IMR-90 (cell line): Measurements from ENCODE around the gene FYCO1. TPM values are rescaled to one million over a fixed set of nuclear protein-coding genes. Genes with fewer than 3 reads are reported as not detected.

ENCODE experiments used
- ATAC-seq: fragments of 200-7000 bp; cut with Tn5 transposase; 2 replicates; pipeline ENCODE4 v1.9.1; 2020; ENCODE audit warnings: low read depth, mild to moderate bottlenecking, moderate library complexity
- BruUV-seq: library from RNA; stranded (reverse); fragments of 400-500 nt; replicated peaks from 2 replicates; lab custom pipeline; 2021; lab: Mats Ljungman, UMichigan
- CTCF ChIA-PET: fragments of 300-600 bp; formaldehyde crosslinking; extraction: SDS; loops from one replicate; lab custom pipeline; 2021; ENCODE audit warnings: antibody characterized with exemption; lab: Yijun Ruan, JAX
- POLR2A ChIA-PET: fragments of 300-600 bp; sonication (Branson Sonifier 250); formaldehyde crosslinking; loops from one replicate; lab custom pipeline; 2022; ENCODE audit warnings: antibody characterized with exemption; ENCODE audit not compliant: unreplicated experiment; lab: Charles Lee
- DNase-seq: peaks from one replicate; pipeline ENCODE4 v3.0.0; 2013
- H2AFZ ChIP-seq: replicated peaks from 2 replicates; pipeline ENCODE3; 2013; ENCODE audit warnings: low read length, mild to moderate bottlenecking; ENCODE audit not compliant: poor library complexity
- H2AK5ac ChIP-seq: 2 replicates; pipeline ENCODE4 v1.6.1; 2013; ENCODE audit warnings: low read depth, low read length, inconsistent platforms
- H2AK9ac ChIP-seq: replicated peaks from 2 replicates; pipeline ENCODE3; 2013; ENCODE audit warnings: mild to moderate bottlenecking, low read depth, low read length, moderate library complexity; ENCODE audit not compliant: poor library complexity
- H2BK120ac ChIP-seq: 2 replicates; pipeline ENCODE4 v1.6.1; 2013; ENCODE audit warnings: low read depth, low read length, inconsistent platforms
- H2BK15ac ChIP-seq: 3 replicates; pipeline ENCODE4 v1.6.1; 2013; ENCODE audit warnings: low read depth, low read length, inconsistent platforms
- H2BK20ac ChIP-seq: 2 replicates; pipeline ENCODE4 v1.6.1; 2013; ENCODE audit warnings: low read depth, mild to moderate bottlenecking, inconsistent platforms, low read length, moderate library complexity
- H2BK5ac ChIP-seq: 2 replicates; pipeline ENCODE4 v1.6.1; 2013; ENCODE audit warnings: mild to moderate bottlenecking, low read depth, low read length, inconsistent platforms; ENCODE audit not compliant: poor library complexity, severe bottlenecking
- H3K14ac ChIP-seq: replicated peaks from 2 replicates; pipeline ENCODE4 v1.6.1; 2013; ENCODE audit warnings: low read depth, low read length, inconsistent platforms
- H3K18ac ChIP-seq: 2 replicates; pipeline ENCODE4 v1.6.1; 2013; ENCODE audit warnings: low read depth, low read length, control low read depth
- H3K23ac ChIP-seq: 2 replicates; pipeline ENCODE4 v1.6.1; 2013; ENCODE audit warnings: low read depth, low read length, inconsistent platforms
- H3K27ac ChIP-seq: 2 replicates; pipeline ENCODE4 v1.5.1; 2013; ENCODE audit warnings: mild to moderate bottlenecking, control low read depth, low read length; ENCODE audit not compliant: insufficient read depth
- H3K27me3 ChIP-seq: 2 replicates; pipeline ENCODE4 v1.6.1; 2013; ENCODE audit warnings: low read length; ENCODE audit not compliant: control insufficient read depth, insufficient read depth
- H3K36me3 ChIP-seq: 2 replicates; pipeline ENCODE4 v1.6.1; 2013; ENCODE audit warnings: low read length, mixed read lengths; ENCODE audit not compliant: control insufficient read depth, insufficient read depth
- H3K4ac ChIP-seq: 2 replicates; pipeline ENCODE4 v1.6.1; 2013; ENCODE audit warnings: low read depth, low read length, inconsistent platforms
- H3K4me1 ChIP-seq: 2 replicates; pipeline ENCODE4 v1.6.1; 2013; ENCODE audit warnings: low read length, mixed read lengths; ENCODE audit not compliant: control insufficient read depth, insufficient read depth
- H3K4me2 ChIP-seq: 2 replicates; pipeline ENCODE4 v1.6.1; 2013; ENCODE audit warnings: low read depth, mild to moderate bottlenecking, control low read depth, low read length, moderate library complexity
- H3K4me3 ChIP-seq: 2 replicates; pipeline ENCODE4 v1.5.1; 2013; ENCODE audit warnings: low read depth, mild to moderate bottlenecking, control low read depth, low read length, moderate library complexity; ENCODE audit not compliant: insufficient read depth
- H3K56ac ChIP-seq: 2 replicates; pipeline ENCODE4 v1.6.1; 2013; ENCODE audit warnings: low read length, inconsistent platforms; ENCODE audit not compliant: insufficient read depth; ENCODE audit errors: extremely low read depth
- H3K79me1 ChIP-seq, 2 experiments: 2 replicates each; pipeline ENCODE4 v1.6.1; 2013; ENCODE audit warnings: low read length in 2 of 2, inconsistent platforms in 1 of 2, low read depth in 1 of 2
- H3K9ac ChIP-seq: 2 replicates; pipeline ENCODE4 v1.6.1; 2013; ENCODE audit warnings: low read depth, low read length, control low read depth
- H3K9me1 ChIP-seq: 2 replicates; pipeline ENCODE4 v1.6.1; 2013; ENCODE audit warnings: low read length, inconsistent platforms; ENCODE audit not compliant: insufficient read depth
- H3K9me3 ChIP-seq: 2 replicates; pipeline ENCODE4 v1.6.1; 2013; ENCODE audit warnings: low read length; ENCODE audit not compliant: control insufficient read depth, insufficient read depth
- H4K20me1 ChIP-seq: 2 replicates; pipeline ENCODE4 v1.6.1; 2013; ENCODE audit warnings: low read length, inconsistent platforms; ENCODE audit not compliant: insufficient read depth
- H4K5ac ChIP-seq: 2 replicates; pipeline ENCODE4 v1.6.1; 2013; ENCODE audit warnings: mild to moderate bottlenecking, low read depth, low read length, control low read depth
- H4K8ac ChIP-seq, 2 experiments: 2 replicates each; pipeline ENCODE4 v1.6.1; 2013; ENCODE audit warnings: low read depth in 2 of 2, low read length in 2 of 2, control low read depth in 1 of 2, inconsistent platforms in 1 of 2
- H4K91ac ChIP-seq: 2 replicates; pipeline ENCODE4 v1.6.1; 2013; ENCODE audit warnings: low read depth, low read length, inconsistent platforms; ENCODE audit not compliant: insufficient read depth
- BHLHE40 ChIP-seq: fragments of 150-350 bp; IDR thresholded peaks from 2 replicates; pipeline ENCODE4 v1.6.1; 2016; ENCODE audit warnings: mild to moderate bottlenecking, low read depth, low read length
- CHD1 ChIP-seq: IDR thresholded peaks from 2 replicates; pipeline ENCODE4 v1.6.1; 2012; ENCODE audit warnings: low read depth, low read length, improper control_type of control experiment
- MAZ ChIP-seq: IDR thresholded peaks from 2 replicates; pipeline ENCODE4 v1.6.1; 2012; ENCODE audit warnings: low read depth, mild to moderate bottlenecking, low read length, improper control_type of control experiment, moderate library complexity, borderline replicate concordance
- POLR2A ChIP-seq: IDR thresholded peaks from 2 replicates; pipeline ENCODE4 v1.6.1; 2012; ENCODE audit warnings: mild to moderate bottlenecking, low read depth, low read length
- RFX5 ChIP-seq: IDR thresholded peaks from 2 replicates; pipeline ENCODE4 v1.8.0; 2012; ENCODE audit warnings: low read depth, mild to moderate bottlenecking, low read length, moderate library complexity
- WGBS, 2 experiments: methylation state at CpG; one replicate each; pipeline versions ENCODE4 v1.1.5 to v1.1.7; 2013; ENCODE audit warnings: missing lambda C conversion rate in 2 of 2; ENCODE audit not compliant: insufficient read length in 1 of 2; ENCODE audit errors: extremely low coverage in 2 of 2; 5-methylcytosine and 5-hydroxymethylcytosine counted together
- dilution Hi-C: fragments of 300-500 bp; cut with HindIII; formaldehyde crosslinking; loops from one replicate; pipeline ENCODE4 v1.14.3; 2018; ENCODE audit warnings: low sequenced_read_pairs; ENCODE audit not compliant: unreplicated experiment
- in situ Hi-C: fragments of 300-500 bp; cut with MboI; formaldehyde crosslinking; loops from 3 replicates; pipeline ENCODE4 v1.14.3; 2019; ENCODE audit warnings: low sequenced_read_pairs, inconsistent platforms, mixed read lengths
- intact Hi-C: fragments of 100-400 bp; cut with micrococcal nuclease; formaldehyde crosslinking; loops from 2 replicates; pipeline ENCODE4 v1.10.0; 2022
- polyA plus RNA-seq, 3 experiments: library from polyadenylated mRNA; depleted of rRNA; stranded (reverse); fragments of >200 nt; gene quantifications; 2 replicates each; pipeline ENCODE4 v1.2.3, GENCODE V29; 2012; ENCODE audit warnings: low replicate concordance in 1 of 3
- total RNA-seq: library from RNA; depleted of rRNA; stranded (reverse); fragments of >200 nt; gene quantifications from 2 replicates; pipeline ENCODE4 v1.2.3, GENCODE V29; 2012
- TF ChIP-seq, protein P1 (sequence below): fragments of 150-350 bp; IDR thresholded peaks from 2 replicates; pipeline ENCODE4 v1.6.1; 2017; ENCODE audit warnings: mild to moderate bottlenecking, antibody characterized with exemption, low read length, low read depth
- TF ChIP-seq, protein P2 (sequence below): conservative IDR thresholded peaks from 2 replicates; pipeline ENCODE4 v1.5.1; 2012; ENCODE audit warnings: mild to moderate bottlenecking, low read depth, low read length, improper control_type of control experiment

FYCO1 gene
- total and polyA plus RNA-seq, 2 of the 4 experiments (the other 2 are of a cell fraction), result 13.7 to 20.1 TPM

DNA sequence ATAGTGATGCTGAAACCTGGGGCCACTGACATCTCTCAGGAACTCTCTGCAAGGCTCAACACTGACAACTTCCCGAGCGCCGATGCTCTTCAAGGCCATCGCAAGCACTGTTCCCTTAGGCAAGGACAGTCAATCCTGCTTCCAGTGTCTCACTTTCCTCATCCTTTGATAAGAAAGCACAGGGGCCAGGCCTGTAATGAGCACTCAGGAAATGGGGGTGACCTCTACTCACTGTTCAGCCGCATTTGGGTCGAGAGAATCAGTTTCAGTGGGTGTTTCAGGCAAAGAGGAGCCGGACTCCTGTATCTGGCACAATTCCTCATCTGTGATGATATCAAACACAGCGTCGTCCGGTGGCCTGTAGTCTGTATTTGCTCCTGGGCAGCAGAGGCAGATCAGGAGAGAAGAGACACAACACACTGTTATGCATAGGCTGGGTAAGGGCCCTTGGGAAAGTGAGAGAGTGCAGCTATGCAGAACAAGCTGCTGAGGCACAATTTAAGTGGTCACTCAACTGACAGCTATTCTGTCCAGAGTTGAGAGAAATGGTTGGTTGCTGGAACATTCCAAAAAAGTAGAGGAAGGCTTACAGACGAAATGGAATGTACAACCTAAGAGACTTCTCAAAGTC is 40.5 kb downstream of the FYCO1 start:
- Histone ChIP-seq H3K18ac (no peak overlapping the region), H4K20me1 (no peaks in the 10 kb centered on the region), H3K79me1 (no peaks in the 10 kb centered on the region), H3K36me3 (peaks cover 74% of the 10 kb centered on the region), H3K27ac (no peak overlapping the region), H2AK9ac (no peak overlapping the region), H4K8ac (no peak overlapping the region), H2BK15ac (no peak overlapping the region), H3K27me3 (no peaks in the 10 kb centered on the region), H3K56ac (no peak overlapping the region), H2BK20ac (no peak overlapping the region), H3K4me3 (no peak overlapping the region), H4K5ac (no peak overlapping the region), H2AK5ac (no peak overlapping the region), H3K4me2 (no peak overlapping the region), H2BK120ac (no peak overlapping the region), H3K9ac (no peak overlapping the region), H3K9me1 (peaks cover 9% of the 10 kb centered on the region), H3K4me1 (peaks cover 4% of the 10 kb centered on the region; the same call in 1 of the 2 replicates), H3K9me3 (no peaks in the 10 kb centered on the region), H3K4ac (no peak overlapping the region), H2AFZ (no peak overlapping the region), H3K23ac (no peak overlapping the region), H3K14ac (no peak overlapping the region), H4K91ac (no peak overlapping the region), H2BK5ac (no peak overlapping the region)
- DNase-seq (no peak), ATAC-seq (no peak)
- in situ Hi-C loops, result no loop called here
- WGBS, 2 experiments, result 100% methylated on average over 3 of the region's 11 CpGs; no CpG with 5 or more reads in 1 of the 2 experiments
- ChIA-PET CTCF (interaction anchor here (0.7 kb wide), 1 partner anchor 1218 kb away, joined by 4 read pairs; no protein-coding TSS in a partner anchor), POLR2A (no interaction called here)
- no peak for TF ChIP-seq BHLHE40
- no peak for TF ChIP-seq POLR2A
- no peak for TF ChIP-seq MAZ
- TF ChIP-seq, protein P1, sequence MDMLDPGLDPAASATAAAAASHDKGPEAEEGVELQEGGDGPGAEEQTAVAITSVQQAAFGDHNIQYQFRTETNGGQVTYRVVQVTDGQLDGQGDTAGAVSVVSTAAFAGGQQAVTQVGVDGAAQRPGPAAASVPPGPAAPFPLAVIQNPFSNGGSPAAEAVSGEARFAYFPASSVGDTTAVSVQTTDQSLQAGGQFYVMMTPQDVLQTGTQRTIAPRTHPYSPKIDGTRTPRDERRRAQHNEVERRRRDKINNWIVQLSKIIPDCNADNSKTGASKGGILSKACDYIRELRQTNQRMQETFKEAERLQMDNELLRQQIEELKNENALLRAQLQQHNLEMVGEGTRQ, result no peak
- no peak for TF ChIP-seq RFX5
- TF ChIP-seq, protein P2, sequence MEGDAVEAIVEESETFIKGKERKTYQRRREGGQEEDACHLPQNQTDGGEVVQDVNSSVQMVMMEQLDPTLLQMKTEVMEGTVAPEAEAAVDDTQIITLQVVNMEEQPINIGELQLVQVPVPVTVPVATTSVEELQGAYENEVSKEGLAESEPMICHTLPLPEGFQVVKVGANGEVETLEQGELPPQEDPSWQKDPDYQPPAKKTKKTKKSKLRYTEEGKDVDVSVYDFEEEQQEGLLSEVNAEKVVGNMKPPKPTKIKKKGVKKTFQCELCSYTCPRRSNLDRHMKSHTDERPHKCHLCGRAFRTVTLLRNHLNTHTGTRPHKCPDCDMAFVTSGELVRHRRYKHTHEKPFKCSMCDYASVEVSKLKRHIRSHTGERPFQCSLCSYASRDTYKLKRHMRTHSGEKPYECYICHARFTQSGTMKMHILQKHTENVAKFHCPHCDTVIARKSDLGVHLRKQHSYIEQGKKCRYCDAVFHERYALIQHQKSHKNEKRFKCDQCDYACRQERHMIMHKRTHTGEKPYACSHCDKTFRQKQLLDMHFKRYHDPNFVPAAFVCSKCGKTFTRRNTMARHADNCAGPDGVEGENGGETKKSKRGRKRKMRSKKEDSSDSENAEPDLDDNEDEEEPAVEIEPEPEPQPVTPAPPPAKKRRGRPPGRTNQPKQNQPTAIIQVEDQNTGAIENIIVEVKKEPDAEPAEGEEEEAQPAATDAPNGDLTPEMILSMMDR, result no peak
- TF ChIP-seq CHD1, result no peak
- intact Hi-C loops, result no loop called here
- no TSS peak for BruUV-seq
- dilution Hi-C loops, result no loop called here
